ENCODE results near the gene BCL11A.

- TF ChIP-seq CTCF (conservative IDR thresholded peaks at IDR 0.05; ENCODE audit: low read depth, low read length): no peak
- TF ChIP-seq EZH2 (IDR thresholded peaks at IDR 0.05; ENCODE audit: borderline replicate concordance, low read depth, low read length, poor library complexity, severe bottlenecking): no peak
These were observed 19.8 kb upstream of the BCL11A start for GRCh38 chr2:60573251-60573650.

All from A673 (cell line).